HG03159 (cell line): Measurements from ENCODE around the gene HECA.
"Not testable (repeated sequence)": the region's sequence is repeated elsewhere in the genome, so short reads cannot be mapped to it uniquely, and the experiment has no call there.

ENCODE experiments used
- ATAC-seq: cut with Tn5 transposase; IDR thresholded peaks from one replicate; pipeline ENCODE4 v1.9.1; 2021; ENCODE audit warnings: mild to moderate bottlenecking, moderate library complexity; ENCODE audit not compliant: unreplicated experiment

Gene HECA

GRCh38 chr6:139201378-139201777 lies 66.5 kb downstream of the HECA start:
- ATAC-seq, result no peak

- no peak for ATAC-seq
Observed at GRCh38 chr6:139204978-139205377, 70.1 kb downstream of the HECA start.

DNA sequence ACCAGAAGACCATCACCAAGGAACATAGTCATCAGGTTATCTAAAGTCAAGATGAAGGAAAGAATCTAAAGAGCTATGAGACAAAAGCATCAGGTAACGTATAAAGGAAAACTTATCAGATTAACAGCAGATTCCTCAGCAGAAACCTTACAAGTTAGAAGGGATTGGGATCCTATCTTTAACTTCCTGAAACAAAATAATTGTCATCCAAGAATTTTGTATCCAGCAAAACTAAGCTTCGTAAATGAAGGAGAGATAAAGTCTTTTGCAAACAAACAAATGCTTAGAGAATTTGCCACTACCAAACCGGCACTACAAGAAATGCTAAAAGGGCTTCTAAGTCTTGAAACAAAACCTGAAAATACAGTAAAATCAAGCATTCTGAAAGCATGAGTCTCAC lies 71.0 kb downstream of the HECA start:
- no peak for ATAC-seq

DNA sequence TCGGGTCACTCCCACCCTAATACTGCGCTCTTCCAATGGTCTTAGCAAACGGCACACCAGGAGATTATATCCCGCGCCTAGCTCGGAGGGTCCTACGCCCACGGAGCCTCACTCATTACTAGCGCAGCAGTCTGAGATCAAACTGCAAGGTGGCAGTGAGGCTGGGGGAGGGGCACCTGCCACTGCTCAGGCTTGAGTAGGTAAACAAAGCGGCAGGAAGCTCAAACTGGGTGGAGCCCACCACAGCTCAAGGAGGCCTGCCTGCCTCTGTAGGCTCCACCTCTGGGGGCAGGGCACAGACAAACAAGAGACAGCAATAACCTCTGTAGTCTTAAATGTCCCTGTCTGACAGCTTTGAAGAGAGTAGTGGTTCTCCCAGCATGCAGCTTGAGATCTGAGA lies 75.9 kb downstream of the HECA start:
- ATAC-seq, result not testable (repeated sequence)

- not testable (repeated sequence) for ATAC-seq
Observed at GRCh38 chr6:139212460-139212859, 77.6 kb downstream of the HECA start.

DNA sequence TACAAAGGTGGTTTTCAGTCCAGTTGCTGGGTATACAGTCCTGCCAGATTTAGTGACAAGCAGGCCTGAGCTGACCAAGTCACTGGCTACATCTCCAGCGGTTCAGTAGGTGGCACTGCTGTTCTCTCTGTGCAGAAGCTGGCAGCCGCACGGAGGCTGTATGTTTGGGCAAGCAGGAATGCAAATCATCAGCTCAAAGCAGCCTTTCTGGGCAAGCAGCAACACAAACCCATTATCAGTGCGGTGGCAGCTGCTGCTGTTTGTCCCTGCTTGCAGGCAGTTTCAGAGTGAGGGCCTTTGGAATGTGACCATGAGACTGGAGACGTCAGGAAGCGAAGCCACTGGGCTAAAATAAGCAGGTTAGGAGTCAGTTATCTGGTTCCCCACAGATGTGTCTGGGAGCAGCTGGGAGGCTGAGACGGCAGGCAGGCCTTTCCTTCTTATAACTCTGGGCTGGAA lies 84.4 kb downstream of the HECA start:
- peak; percentile 100 for ATAC-seq

DNA sequence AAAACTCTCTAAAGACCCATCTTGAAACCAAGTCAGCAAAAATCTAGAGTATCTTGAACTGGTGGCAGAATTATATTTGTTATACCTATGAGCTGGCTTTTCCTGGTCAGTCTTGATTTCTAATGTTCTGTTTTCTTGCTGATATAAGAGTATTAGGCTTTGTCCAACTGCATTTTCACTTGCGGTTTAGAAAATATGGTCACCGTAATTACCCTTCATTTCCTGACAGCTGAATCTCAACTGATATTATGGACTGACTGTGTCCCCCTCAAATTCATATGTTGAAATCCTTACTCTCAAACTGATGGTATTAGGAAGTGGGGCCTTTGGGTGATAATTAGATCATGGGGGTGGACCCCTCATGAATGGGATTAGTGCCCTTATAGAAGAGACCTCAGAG lies 84.9 kb downstream of the HECA start:
- ATAC-seq, result peak; percentile 8

GRCh38 chr6:139228387-139228786 lies 93.5 kb downstream of the HECA start:
- ATAC-seq, result not testable (repeated sequence)
